ENCODE data around the gene GPATCH8.

- TF ChIP-seq CTCF (IDR thresholded peaks at IDR 0.05) (no peak), EP300 (IDR thresholded peaks at IDR 0.05) (no peak), POLR2A (IDR thresholded peaks at IDR 0.05) (no peak)
These were observed 108.4 kb downstream of the GPATCH8 start for GRCh38 chr17:44394833-44395232.
